Stimulated activated CD8-positive, alpha-beta memory T cell treated with anti-CD3 and anti-CD28 coated beads, Interleukin-2, amount 100 ng/mL, for 1 hour (primary cell): ENCODE measurements around the gene PXMP2.
"Not testable (repeated sequence)": the region's sequence is repeated elsewhere in the genome, so short reads cannot be mapped to it uniquely, and the experiment has no call there.

Experiments used
- DNase-seq, 2 donors: peaks; one replicate each; pipeline ENCODE4 v3.0.0-alpha.2; 2020; ENCODE audit warnings: low read depth in 2 of 2

Gene PXMP2

DNA sequence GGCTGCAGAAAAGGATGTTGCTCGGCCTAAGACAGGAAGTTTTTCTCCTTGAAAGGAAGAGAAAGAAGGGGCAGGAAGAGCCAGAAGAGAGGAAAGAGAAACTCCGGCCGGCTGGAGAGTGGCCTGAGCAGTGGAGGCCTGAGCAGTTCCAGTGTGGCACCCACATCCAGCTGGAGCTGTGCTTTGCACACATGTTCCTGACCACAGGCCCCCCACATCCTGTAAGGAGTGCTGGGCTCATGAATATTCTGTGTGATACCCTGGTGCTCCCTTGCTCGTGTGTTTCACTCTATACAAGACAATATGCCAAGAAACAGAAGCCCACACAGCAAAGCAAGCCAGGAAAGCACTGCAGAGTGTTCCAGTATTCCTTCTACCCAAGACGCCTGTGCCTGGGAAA, 27.3 kb upstream of the PXMP2 start:
- DNase-seq = no peak

DNA sequence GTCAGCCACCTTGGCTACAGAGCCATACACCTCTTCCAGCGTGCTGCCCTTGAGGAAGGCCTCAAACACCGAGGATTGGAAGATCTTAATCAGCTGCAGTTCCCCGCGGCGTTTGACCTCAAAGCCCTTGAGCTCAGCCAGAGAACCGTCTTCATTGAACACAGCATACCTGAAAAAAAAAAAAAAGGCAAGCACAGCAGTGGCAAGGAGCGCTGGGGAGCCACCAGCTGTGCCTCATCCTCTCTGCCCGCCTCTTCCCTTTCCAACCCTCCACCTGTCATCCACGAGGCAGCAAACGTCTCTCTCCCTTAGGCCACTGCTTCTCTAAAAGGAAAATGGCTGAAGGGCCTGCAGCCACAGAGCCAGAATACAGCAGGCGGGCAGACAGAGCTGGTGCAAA, 26.4 kb upstream of the PXMP2 start:
- DNase-seq = no peak

DNA sequence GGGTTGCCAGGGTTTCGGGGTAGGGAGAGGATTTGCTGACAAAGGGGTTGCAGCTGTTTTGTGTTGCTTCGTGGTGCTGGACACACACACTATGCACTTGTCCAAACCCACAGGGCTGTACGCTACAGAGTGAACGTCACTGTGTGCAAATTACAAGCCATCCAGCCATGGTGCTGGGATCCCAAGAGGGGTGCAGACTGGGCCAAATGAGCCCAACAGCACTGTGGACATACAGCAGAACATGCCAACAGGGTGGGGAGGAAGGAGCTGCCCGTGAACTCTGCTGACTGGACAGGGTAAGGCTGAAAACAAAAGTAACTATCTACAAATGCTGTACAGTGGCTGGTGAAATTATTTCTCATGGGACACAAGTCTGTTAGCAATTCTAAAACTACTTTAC, 25.4 kb upstream of the PXMP2 start:
- no peak for DNase-seq

DNA sequence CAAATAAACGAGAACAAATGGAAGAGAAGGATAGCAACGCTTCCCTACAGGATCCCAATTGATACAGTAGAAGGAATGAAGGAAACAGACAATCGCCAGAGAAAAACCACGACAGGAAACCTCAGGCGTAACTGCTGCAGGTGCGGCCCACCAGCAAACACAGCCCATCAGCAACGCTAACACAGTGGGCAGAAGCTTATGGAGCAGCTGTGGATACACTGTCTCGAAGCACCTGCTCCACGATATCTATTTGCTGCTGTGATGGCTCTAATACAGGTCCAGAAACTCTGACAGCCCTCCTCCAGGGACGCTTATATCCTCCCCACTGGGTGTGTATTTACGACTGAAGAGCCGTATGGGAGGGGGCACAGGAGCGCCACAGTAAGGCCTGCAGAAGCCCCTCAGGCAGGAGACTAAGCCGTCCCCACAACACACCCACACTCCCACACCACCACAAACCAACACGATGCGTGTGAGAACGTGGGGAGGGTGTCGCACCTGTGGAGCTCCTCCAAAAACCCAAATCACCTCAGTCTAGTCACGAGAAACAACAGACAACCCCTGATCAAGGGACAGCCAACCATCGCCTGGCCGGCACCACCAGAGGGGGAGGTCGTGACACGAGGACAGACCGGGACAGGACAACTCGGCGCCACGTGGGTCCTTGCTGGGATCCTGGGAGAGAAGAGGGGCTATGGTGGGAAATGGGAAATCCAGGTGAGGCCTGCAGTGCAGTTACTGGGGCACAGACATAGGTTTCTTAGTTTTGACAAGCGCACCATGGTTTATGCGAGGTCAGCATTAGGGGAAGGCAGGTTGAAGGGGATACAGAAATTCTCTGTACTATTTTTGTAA, 24.3 kb upstream of the PXMP2 start:
- no peak for DNase-seq

DNA sequence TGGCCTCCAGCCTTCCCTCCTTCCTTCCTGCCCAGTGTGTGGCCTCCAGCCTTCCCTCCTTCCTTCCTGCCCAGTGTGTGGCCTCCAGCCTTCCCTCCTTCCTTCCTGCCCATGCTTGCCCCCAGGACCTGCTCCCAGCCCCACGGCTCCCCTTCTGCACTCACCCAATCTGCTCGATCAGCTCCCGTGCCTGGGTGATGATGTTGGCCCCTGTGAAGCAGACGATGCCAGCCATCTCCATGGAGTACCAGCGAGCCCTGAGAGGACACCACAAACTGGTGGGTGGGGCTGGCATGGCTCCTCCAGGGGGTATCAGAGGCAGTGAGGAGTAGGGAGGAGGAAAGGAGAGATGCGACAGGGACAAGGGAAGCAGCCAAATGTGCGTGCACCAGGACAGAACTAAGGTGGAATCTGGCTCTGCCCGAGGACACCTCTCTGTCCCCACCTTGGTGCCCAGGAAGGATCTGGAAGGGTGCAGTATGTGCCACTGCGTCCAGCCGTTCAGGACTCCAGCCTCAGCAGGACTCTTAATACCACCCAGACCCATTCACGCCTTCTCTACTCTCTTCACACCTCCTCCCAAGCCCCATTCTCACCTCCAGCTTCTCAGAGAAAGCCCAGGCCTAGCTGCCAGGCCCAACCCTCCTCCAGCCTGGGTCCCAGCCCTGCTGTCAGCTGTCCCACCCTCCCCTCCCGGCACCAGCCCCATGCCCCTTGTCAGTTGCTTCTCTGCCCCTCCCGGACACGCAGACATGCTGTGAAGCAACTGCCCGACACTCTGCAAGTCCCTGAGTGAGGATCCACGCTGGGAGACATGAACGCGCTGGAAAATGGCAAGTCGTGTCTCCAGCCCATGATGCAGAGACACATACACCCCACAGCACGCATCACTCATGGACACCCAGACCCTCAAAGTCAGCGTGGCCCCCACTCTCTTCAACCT, 22.9 kb upstream of the PXMP2 start:
- DNase-seq = no peak

DNA sequence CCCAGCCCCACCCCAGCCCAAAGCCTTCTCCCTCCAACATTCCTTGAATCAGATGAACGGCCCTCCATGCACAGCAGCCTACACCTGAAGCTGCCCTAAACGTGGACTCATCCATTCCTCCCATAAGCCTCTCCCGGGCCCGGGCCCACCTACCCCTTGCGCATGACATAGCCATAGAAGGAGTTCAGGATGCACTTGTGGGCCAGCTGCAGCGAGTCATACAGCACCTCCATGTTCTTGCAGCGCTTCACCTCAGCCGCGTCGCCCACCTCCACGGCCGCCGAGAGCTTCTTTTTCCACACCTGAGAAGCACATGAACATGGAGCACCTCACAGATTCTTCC, 22.3 kb upstream of the PXMP2 start:
- no peak for DNase-seq

DNA sequence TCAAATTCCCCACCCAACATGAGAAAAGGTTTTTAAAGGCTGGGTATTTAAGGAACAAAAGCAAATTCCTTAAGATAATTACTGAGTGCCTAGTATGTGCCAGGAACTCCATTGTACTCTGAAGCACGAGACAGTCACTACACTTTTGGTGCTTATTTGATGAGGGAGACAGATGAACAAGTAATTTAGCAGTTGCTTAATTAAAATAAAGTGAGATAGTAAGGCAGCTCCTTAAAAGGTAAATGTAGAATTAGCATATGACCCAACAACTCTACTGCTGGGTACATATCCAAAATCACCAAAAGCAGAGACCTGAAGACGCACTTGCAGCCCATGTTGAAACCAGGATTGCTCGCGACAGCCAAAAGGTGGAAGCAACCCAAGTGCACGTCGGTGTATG, 21.6 kb upstream of the PXMP2 start:
- DNase-seq = no peak

DNA sequence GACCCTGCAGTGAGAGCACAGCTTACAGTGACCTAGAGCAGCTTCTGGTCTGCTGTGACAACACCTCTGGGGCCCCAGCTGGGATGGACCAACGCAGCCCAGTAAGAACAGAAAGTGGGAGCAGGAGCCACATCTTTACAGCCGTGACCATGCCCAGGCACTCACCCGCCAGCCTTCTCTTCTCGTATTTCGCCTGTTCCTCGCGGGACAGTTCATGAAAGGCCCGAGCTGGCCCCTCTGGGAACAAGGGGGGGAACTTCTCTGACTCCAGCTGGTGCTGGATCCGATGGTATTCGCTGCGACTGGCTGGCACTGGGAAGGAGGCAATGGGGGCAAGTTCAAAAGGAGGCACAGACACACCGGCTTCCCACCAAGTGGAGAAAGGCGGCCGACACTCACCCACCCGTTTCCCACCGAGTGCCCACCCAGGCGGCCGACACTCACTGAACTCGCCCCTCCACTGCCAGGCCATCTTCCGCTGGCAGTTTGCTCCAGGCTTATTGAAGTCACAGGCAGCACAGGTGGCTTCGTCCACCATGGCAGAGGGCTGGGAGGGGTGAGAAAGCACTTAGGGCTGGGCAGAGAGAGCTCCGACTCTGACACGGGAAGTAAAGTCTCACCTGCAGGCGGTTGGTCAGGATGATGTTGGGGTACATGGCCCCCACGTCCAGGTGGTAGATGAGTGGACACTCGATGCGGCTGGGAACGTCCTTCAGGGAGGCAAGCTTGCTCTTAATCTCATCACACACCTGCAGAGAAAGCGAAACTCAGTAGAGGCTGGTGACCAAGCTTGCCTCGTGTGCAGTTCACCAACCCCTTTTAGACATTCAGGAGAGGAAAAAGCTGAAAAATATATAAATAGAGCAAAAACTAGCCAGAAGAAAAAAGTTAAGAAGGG, 18.9 kb upstream of the PXMP2 start:
- no peak for DNase-seq

DNA sequence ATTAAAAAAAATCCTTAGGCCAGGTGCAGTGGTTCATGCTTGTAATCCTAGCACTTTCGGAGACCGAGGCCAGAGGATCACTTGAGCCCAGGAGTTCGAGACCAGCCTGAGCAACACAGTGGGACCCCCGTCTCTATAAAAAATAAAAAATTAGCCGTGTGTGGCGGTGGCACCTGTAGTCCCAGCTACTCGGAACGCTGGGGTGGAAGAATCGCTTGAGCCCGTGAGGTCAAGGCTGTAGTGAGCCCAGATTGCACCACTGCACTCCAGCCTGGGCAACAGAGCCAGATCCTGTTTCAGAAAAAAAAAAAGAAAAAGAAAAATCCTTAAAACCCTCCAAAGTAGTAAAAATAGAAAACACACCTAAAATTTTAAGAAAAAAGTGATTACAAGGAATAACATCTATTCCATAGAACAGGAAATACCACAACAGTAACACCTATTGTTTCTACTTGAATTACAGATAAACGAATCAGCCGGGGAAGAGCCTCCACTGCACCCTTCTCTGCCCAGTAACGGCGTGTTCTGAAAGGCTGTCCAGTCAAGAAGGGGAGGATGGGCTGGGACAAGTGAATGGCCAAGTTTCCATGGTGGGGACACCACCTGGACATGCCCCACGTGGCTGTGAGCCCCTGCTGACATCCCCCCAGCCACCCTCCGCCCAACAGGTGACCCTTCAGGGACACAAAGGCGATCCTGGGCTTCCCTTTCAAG, 18.1 kb upstream of the PXMP2 start:
- DNase-seq = no peak

DNA sequence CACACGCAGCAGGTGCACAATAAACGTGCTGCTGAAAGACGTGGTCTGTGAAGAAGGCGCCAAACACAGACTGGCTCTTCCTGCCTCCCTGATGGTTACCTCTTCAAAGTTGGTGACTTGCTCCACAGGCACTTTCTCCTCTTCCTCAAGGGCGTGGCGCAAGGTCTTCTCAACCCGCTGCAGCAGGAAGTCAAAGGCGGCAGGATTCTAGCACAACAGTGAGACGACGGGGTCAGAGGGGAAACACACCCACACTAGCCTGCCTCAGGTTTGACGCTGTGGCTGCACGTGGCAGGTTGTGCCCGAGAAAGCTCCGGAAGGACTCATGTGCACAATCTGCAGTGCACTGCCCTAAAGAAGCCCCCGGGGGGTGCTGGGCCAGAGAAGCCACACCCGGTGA, 15.3 kb upstream of the PXMP2 start:
- DNase-seq = no peak

DNA sequence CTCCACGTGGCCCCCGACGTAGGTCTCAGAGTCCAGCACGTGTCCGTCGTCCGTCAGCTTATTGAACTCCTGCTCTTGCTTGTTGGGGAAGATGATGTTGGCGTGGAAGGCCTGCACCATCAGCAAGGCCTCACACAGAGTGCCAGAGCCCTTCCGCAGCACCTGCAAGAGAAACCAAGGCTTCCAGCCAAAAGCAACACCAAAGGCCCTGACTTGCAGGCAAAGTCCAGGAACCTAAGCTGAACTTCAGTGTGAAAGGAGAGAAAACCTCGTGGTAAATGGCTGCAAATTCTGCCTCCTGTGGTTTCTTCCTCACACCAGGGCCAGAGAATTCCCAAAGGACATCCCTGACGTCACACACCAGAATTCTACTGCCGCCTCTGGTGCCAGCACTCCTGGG, 14.7 kb upstream of the PXMP2 start:
- DNase-seq = no peak

DNA sequence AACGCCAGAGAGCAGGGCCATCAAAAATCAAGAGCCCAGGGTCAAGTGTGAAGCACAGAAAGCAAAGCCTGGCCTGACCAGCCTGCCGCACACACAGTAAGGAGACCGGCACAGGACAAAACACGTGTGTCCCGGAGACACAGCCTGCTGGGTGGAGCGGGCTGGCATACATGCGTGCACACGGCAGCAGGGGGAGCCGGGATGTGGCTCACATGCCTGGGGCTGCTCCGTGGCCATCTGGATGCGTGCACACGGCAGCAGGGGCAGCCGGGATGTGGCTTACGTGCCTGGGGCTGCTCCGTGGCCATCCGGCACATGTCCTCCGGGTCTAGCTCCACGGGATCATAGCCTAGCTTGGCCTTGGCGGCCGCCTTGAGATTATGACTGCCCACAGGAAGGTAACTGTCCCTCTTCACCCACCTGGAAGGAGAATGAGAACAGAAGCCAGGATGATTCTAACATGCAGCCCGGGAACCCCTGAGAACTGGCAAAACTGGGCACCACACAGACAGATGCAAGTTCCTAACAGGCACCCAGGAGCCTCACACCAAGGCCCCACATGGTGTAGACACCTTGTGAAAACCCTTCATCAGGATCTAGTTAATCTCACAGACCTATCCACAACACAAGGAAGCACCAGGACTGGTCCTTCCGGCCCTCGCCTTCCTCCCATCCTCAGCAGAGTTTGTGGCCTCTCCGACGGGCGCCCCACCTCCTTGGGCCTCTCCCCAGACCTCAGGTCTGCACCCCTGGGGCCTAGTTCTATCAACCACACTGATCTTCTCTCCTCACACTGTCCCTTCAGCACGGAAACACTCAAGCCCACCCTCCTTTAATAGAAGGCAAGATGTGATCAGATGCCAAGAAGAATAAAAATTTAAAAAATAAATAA, 13.9 kb upstream of the PXMP2 start:
- no peak for DNase-seq

DNA sequence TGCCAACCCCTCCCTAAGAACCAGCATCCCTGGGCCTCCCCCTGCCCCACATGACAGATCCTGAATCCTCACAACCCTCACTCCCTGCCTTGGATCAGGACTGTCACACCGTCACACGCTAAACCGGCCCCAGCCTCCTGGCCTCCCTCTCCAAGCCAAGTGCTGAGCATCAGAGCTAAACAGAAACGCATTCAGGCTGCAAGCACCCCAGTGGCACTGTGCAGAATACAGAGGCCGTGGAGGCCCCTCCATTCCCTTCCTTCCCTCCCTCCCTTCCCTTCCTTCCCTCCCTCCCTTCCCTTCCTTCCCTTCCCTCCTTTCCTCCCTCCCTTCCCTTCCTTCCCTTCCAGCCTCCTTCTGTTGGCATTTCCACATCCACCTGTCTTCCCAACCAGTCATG, 12.8 kb upstream of the PXMP2 start:
- no peak for DNase-seq

DNA sequence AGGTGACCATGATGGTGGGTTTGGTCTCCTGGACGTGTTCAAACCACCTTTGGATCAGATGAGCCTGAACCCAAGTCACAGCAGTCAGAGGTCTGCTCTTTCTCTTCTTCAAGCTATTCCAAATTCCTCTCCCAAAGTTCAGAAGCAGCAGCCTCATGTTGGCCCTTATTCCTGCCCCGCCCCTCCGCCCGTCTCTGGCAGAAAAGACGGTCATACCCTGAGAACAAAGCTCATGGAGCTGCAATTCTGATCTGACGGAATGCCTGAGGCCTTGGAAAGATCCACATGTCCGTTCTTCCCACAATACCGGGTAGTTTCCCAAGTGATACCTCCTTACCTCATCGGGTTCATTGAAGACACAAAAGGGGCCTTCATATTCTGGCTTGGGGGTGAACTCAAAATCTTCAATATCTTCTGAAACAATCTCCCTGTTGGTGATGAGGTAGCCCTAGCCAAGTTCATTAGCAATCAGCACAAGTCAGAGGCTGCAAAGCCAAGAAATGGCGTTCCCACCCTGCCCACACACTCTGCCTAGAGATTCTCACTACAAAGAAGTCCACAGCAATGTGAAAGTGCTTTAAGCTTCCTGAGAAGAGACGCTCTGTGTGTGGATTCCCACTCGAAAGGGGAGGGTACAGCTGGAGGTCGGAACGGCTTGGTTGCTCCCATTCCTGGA, 11.5 kb upstream of the PXMP2 start:
- no peak for DNase-seq

DNA sequence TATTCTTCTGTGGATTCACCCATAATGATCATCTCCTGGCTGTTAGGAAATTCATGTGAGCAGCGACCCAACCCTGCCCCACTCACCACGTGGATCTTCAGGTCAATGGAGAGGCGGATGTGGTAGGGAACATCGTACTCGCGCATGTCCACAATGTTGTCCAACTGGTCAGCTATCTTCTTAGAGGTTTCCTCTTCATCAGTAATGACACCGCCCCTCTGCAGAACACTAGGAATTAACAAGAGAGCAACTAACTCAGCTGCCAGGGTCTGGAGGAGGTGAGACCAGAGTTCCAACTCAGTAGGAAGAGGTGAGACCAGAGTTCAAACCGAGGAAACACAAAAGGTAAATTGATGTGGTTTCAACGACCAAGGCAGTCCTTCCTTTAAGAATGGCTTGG, 9.9 kb upstream of the PXMP2 start:
- no peak for DNase-seq

DNA sequence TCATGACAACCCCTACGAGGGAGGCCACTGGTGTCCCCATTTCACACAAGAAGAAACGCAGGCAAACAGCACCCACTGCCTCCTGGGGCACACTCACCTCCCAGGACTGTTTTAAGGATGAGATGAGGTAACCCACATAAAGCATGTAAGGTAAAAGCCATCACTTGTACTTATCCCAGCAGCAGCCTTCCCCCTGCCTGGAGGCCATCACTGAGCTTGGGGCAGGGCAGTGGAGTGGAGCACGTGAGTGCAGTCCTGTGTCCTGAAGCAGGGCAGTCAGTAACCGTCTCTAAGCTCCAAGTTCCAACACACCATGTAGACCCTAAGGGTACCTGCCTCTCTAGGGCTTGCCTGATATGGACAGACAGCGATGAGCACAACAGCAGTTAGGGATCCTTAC, 2.0 kb upstream of the PXMP2 start:
- no peak for DNase-seq

DNA sequence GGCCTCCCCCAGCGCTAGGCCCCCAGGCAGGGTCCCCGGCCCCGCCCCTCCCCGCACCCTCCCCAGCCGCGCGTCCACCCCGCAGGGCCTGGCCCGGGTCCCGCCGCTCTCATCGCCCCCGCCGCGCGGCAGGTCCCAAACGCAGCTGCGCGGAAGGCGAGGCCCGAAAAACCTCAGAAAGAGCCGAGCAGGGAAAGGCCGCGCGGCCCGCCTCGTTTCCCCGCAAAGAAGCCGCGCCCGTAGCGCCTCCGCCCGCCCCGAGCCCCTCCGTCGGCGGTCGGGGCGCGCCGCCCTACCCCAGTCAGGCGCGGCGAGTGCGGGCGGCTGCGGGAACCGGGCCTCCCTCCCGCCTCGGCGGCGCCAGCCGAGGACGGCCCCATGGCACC, 569 bp upstream of the PXMP2 start:
- no peak for DNase-seq

DNA sequence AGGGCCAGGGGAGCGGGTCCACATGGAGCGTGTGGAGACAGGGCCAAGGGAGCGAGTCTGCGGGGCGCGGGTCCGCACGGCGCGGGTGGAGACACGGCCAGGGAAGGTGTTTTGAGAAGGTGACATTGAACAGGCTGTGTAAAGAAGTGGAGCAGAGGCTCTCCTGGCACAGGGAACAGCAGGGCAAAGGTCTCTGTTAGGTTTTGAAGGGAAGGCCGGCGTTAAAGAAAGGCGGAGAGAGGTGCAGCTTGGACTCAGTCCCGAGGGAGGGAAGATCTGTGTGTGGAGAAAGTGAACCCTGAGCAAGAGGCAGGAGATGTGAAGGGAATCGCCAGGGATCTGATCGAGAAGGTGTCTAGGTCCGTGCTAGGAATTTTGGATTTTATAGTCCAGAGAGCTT, 1.8 kb downstream of the PXMP2 start:
- DNase-seq = no peak

DNA sequence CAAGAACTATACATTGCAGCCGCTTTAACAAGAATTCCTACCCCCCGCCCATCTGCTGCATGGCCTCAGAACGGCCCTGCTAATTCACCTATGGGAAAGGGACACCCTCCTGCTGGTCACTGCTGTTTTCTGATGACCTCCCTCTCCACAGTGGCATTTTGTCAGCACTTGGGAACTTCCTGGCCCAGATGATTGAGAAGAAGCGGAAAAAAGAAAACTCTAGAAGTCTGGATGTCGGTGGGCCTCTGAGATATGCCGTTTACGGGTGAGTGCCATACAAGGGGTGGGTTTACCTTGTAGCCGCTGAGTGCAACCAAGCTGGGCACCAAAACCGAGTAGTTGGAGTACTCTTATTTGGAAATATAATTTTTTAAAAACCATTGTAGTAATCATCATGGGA, 2.7 kb downstream of the PXMP2 start:
- no peak for DNase-seq

DNA sequence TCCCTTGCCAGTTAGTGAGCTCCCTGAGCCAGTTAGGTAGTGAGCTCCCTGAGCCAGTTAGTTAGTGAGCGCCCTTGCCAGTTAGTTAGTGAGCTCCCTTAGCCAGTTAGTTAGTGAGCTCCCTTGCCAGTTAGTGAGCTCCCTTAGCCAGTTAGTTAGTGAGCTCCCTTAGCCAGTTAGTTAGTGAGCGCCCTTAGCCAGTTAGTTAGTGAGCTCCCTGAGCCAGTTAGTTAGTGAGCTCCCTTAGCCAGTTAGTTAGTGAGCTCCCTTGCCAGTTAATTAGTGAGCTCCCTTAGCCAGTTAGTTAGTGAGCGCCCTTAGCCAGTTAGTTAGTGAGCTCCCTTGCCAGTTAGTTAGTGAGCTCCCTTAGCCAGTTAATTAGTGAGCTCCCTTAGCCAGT, 4.6 kb downstream of the PXMP2 start:
- not testable (repeated sequence) for DNase-seq
